Endothelial cell (in vitro differentiated cells): ENCODE measurements around the gene TBL1Y. TPM values are rescaled to one million over a fixed set of nuclear protein-coding genes. Genes with fewer than 3 reads are reported as not detected.

Experiments
- DNase-seq: peaks from one replicate; pipeline ENCODE4 v3.0.0; 2021; ENCODE audit warnings: low spot score
- H3K27ac Mint-ChIP-seq: one replicate; pipeline ENCODE4 v1.8.0; 2021; ENCODE audit warnings: mixed read lengths, inconsistent platforms; ENCODE audit not compliant: unreplicated experiment
- H3K27me3 Mint-ChIP-seq: one replicate; pipeline ENCODE4 v1.8.0; 2021; ENCODE audit warnings: mild to moderate bottlenecking, moderate library complexity, mixed read lengths, inconsistent platforms; ENCODE audit not compliant: unreplicated experiment
- H3K36me3 Mint-ChIP-seq: one replicate; pipeline ENCODE4 v1.8.0; 2021; ENCODE audit warnings: mild to moderate bottlenecking, low read depth, mixed read lengths, inconsistent platforms; ENCODE audit not compliant: unreplicated experiment
- H3K4me1 Mint-ChIP-seq: one replicate; pipeline ENCODE4 v1.8.0; 2021; ENCODE audit warnings: mild to moderate bottlenecking, mixed read lengths, inconsistent platforms; ENCODE audit not compliant: unreplicated experiment
- H3K4me3 Mint-ChIP-seq: one replicate; pipeline ENCODE4 v1.8.0; 2021; ENCODE audit warnings: mild to moderate bottlenecking, mixed read lengths, inconsistent platforms; ENCODE audit not compliant: unreplicated experiment
- H3K9me3 Mint-ChIP-seq: one replicate; pipeline ENCODE4 v1.8.0; 2021; ENCODE audit warnings: mixed read lengths, inconsistent platforms; ENCODE audit not compliant: unreplicated experiment
- total RNA-seq: library from RNA; stranded (reverse); fragmentation: NEBNext Ultra II Directional; extraction: Animal tissue kit (Norgen Biotek cat#: 25700); gene quantifications from one replicate; pipeline ENCODE4 v1.2.1, GENCODE V29; 2021; ENCODE audit not compliant: unreplicated experiment
- TF ChIP-seq, protein P1 (sequence below): fragments of 200-600 bp; sonication (generic); IDR thresholded peaks from one replicate; pipeline ENCODE4 v1.5.0; 2021; ENCODE audit warnings: antibody characterized with exemption; ENCODE audit not compliant: unreplicated experiment

Gene TBL1Y
- total RNA-seq, 1 donor from 2014 or later: 0.97 TPM

DNA sequence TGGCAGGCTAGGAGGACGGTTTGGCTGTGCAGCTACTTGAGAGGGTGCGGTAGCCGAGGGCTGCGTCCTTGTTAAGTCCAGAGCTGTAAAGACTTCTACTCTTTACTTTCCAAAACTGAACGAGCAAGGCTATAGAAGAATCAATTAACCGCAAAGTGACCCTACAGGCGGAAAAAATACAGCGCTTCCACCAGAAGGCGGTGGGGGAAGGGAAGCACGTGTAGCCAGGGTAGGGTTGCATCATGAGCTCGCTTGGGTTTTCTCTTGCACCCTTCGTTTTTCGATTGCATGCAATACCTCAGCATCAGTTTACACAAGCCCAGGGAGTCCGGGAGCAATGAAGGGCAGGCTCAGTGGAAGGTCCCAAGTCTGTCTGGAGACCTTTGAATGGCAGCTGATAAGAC is 1.4 kb upstream of the TBL1Y start:
- no peaks in the 10 kb centered on the region for H3K9me3 Mint-ChIP-seq
- no peaks in the 10 kb centered on the region for H3K36me3 Mint-ChIP-seq
- H3K4me3 Mint-ChIP-seq: peak overlapping the region; percentile 83
- DNase-seq: peak; percentile 15
- peaks cover 3% of the 10 kb centered on the region for H3K4me1 Mint-ChIP-seq
- peaks cover 2% of the 10 kb centered on the region for H3K27me3 Mint-ChIP-seq
- no peak overlapping the region for H3K27ac Mint-ChIP-seq
- TF ChIP-seq, protein P1, sequence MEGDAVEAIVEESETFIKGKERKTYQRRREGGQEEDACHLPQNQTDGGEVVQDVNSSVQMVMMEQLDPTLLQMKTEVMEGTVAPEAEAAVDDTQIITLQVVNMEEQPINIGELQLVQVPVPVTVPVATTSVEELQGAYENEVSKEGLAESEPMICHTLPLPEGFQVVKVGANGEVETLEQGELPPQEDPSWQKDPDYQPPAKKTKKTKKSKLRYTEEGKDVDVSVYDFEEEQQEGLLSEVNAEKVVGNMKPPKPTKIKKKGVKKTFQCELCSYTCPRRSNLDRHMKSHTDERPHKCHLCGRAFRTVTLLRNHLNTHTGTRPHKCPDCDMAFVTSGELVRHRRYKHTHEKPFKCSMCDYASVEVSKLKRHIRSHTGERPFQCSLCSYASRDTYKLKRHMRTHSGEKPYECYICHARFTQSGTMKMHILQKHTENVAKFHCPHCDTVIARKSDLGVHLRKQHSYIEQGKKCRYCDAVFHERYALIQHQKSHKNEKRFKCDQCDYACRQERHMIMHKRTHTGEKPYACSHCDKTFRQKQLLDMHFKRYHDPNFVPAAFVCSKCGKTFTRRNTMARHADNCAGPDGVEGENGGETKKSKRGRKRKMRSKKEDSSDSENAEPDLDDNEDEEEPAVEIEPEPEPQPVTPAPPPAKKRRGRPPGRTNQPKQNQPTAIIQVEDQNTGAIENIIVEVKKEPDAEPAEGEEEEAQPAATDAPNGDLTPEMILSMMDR: no peak

DNA sequence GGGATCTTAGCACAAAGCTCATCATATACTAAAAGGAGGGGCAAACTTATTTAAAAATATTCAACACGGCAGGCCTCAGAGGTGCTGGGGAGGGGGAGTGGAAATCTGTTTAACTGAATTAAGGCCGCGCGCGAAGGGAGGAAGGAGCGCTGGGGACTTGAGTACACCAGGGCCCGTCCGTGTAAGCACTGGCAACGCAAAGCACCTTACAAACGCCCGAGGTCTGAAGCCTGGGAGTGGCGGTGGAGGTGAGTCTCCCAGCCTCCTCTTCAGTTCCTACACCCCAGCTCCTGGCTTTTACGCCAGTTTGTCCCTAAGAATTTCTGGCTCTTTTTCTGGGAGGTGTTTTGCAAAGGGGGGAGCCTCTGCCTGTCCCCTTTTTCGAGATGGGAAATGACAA is 641 bp upstream of the TBL1Y start:
- H3K36me3 Mint-ChIP-seq: no peaks in the 10 kb centered on the region
- H3K27me3 Mint-ChIP-seq: peaks cover 2% of the 10 kb centered on the region
- TF ChIP-seq, protein P1: no peak
- H3K9me3 Mint-ChIP-seq: no peaks in the 10 kb centered on the region
- peak overlapping the region; percentile 83 for H3K4me3 Mint-ChIP-seq
- H3K4me1 Mint-ChIP-seq: peaks cover 3% of the 10 kb centered on the region
- no peak overlapping the region for H3K27ac Mint-ChIP-seq
- peak; percentile 6 for DNase-seq

DNA sequence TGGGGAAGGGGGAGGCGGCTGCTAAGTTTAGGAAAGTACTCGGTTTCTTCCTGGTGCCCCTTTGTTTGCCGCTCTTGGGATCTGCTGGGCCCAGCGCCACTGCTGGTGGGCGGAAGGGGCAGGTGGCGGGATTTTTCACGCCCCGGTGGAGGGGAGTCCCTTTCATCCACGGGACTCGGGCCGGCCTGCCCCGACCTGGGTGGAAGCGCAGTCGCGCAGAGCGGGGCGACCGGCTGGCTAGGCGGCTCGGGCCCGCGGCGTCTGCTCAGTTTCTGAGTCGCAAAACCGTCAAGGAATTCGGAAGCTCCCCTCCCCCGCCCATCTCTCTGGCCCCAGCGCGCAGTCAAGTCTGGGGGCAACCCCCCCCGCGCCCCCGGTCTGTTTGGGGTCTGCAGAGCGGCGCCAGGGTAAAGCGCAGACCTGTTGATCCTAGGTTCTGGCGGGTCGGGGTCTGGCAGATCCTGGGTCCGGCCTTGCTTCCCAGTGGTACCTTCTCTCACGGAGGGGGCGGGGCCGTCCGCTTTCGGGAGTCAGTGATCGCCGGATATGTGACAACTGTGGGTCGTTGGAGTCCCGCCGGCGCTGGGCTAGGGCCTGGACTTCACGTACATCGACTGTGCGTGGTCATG is 870 bp downstream of the TBL1Y start, which contains the start of gene AMELY:
AMELY (minus strand) TSS at position 500 of the 629 bp plus-strand sequence. CDS start 39,144 bp downstream, outside the sequence.
- TF ChIP-seq, protein P1: no peak
- H3K36me3 Mint-ChIP-seq: no peaks in the 10 kb centered on the region
- H3K4me1 Mint-ChIP-seq: peaks cover 3% of the 10 kb centered on the region

DNA sequence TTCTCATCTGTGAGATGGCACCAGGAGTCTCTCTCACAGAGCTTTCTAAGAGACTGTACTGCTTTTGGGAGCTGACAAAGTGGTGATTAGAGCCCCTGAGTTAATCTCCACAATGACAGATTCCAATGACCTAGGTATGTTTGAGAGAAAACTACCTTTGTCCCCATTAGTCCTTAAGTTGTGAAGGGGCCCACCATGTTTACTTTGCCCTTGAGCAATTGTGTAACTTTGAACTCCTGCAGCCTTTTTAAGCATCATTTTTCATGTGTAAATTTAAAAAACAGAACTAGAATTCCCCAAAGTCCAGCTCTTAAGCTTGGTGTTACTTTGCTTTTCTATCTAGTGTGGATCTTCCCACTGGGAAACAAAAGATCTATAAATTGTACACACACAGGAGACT is 2.9 kb downstream of the TBL1Y start:
- no peak overlapping the region for H3K4me3 Mint-ChIP-seq
- no peak for DNase-seq
- no peak overlapping the region for H3K27ac Mint-ChIP-seq
- peaks cover 2% of the 10 kb centered on the region for H3K27me3 Mint-ChIP-seq
- TF ChIP-seq, protein P1: no peak
- H3K4me1 Mint-ChIP-seq: peaks cover 3% of the 10 kb centered on the region
- H3K9me3 Mint-ChIP-seq: no peaks in the 10 kb centered on the region
- peaks cover 3% of the 10 kb centered on the region for H3K36me3 Mint-ChIP-seq

More for the DNA sequence above, 870 bp downstream of the TBL1Y start, which contains the start of gene AMELY:
- Mint-ChIP-seq H3K27ac (no peak within 1 kb of the TSS), H3K9me3 (no peaks in the 10 kb centered on the region), H3K4me3 (peak within 1 kb of the TSS; percentile 87), H3K27me3 (peaks cover 2% of the 10 kb centered on the region)
- DNase-seq: peak; percentile 28

DNA sequence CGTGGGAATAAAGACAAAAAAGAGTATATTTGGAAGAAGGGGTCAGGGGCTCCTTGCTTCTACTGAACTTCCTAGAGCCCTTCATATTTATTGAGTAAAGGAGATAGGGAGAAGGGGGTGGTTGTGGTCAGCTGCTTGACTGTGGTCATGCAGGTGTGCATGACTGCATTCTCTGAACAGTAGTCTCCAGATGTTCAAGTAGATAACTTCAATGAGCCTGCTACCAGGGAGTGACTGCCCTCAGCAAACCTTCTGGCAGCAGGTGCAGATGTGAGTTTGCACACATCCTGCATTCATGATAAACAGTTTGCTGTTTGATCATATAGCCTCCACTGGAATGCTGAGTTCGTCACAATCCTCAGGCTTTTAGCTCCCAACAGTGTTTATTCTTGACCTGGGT is 10.6 kb downstream of the TBL1Y start:
- no peak overlapping the region for H3K4me3 Mint-ChIP-seq
- no peaks in the 10 kb centered on the region for H3K9me3 Mint-ChIP-seq
- no peak for DNase-seq
- H3K36me3 Mint-ChIP-seq: peaks cover 11% of the 10 kb centered on the region
- H3K27ac Mint-ChIP-seq: no peak overlapping the region
- no peaks in the 10 kb centered on the region for H3K27me3 Mint-ChIP-seq
- TF ChIP-seq, protein P1: no peak
- no peaks in the 10 kb centered on the region for H3K4me1 Mint-ChIP-seq
